Prostate gland (tissue), 2 donors: ENCODE results near the gene FAIM.
"Not testable (repeated sequence)": the region's sequence is repeated elsewhere in the genome, so short reads cannot be mapped to it uniquely, and the experiment has no call there.

ENCODE experiments used
- POLR2A ChIP-seq: fragments of 450-650 bp; IDR thresholded peaks from one replicate; pipeline ENCODE4 v1.6.1; 2016; ENCODE audit warnings: antibody characterized with exemption, mild to moderate bottlenecking
- POLR2AphosphoS5 ChIP-seq: sonication (generic); formaldehyde crosslinking; IDR thresholded peaks from one replicate; pipeline ENCODE4 v1.6.1; 2017; ENCODE audit warnings: antibody characterized with exemption
- TF ChIP-seq, protein P1 (sequence below), 4 experiments: fragments of 200-600 bp in 2 of 4; fragments of 450-650 bp in 2 of 4; sonication (generic) in 2 of 4; IDR thresholded peaks; 1 replicate in 3 of 4; 2 replicates in 1 of 4; pipeline ENCODE4 v1.5.1; 2016 to 2019; ENCODE audit warnings: antibody characterized with exemption in 4 of 4, mild to moderate bottlenecking in 2 of 4, moderate library complexity in 2 of 4

DNA sequence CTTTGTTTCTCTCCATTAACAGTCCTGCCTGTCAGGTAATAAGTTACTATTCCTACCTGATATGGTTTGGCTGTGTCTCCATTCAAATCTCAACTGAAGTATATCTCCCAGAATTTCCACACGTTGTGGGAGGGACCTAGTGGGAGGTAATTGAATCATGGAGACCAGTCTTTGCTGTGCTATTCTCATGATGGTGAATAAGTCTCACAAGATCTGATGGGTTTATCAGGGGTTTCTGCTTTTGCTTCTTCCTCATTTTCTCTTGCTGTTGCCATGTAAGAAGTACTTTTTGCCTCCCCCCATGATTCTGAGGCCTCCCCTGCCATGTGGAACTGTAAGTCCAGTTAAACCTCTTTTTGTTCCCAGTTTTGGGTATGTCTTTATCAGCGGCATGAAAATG is 6.9 kb upstream of the FAIM start:
- TF ChIP-seq, protein P1, sequence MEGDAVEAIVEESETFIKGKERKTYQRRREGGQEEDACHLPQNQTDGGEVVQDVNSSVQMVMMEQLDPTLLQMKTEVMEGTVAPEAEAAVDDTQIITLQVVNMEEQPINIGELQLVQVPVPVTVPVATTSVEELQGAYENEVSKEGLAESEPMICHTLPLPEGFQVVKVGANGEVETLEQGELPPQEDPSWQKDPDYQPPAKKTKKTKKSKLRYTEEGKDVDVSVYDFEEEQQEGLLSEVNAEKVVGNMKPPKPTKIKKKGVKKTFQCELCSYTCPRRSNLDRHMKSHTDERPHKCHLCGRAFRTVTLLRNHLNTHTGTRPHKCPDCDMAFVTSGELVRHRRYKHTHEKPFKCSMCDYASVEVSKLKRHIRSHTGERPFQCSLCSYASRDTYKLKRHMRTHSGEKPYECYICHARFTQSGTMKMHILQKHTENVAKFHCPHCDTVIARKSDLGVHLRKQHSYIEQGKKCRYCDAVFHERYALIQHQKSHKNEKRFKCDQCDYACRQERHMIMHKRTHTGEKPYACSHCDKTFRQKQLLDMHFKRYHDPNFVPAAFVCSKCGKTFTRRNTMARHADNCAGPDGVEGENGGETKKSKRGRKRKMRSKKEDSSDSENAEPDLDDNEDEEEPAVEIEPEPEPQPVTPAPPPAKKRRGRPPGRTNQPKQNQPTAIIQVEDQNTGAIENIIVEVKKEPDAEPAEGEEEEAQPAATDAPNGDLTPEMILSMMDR (IDR thresholded peaks at IDR 0.05), result not testable (repeated sequence)
- TF ChIP-seq POLR2A, POLR2AphosphoS5: not testable (repeated sequence)
